Mesendoderm (in vitro differentiated cells): ENCODE measurements around the gene SLC23A2.
A peak's percentile ranks its signal among the peaks of the same experiment; 100 is the strongest.

Source experiments
- DNase-seq: peaks from one replicate; pipeline ENCODE4 v3.0.0; 2013
- H2AK5ac ChIP-seq: 2 replicates; pipeline ENCODE4 v1.6.1; 2013; ENCODE audit warnings: low read length, inconsistent platforms
- H2BK120ac ChIP-seq: 2 replicates; pipeline ENCODE4 v1.6.1; 2013; ENCODE audit warnings: low read depth, mild to moderate bottlenecking, low read length, moderate library complexity, mixed read lengths
- H2BK15ac ChIP-seq: replicated peaks from 2 replicates; pipeline ENCODE4 v1.6.1; 2013; ENCODE audit warnings: low read depth, mild to moderate bottlenecking, moderate library complexity
- H2BK5ac ChIP-seq: 2 replicates; pipeline ENCODE4 v1.6.1; 2013; ENCODE audit warnings: low read length, inconsistent platforms
- H3K18ac ChIP-seq: 2 replicates; pipeline ENCODE4 v1.6.1; 2013; ENCODE audit warnings: mild to moderate bottlenecking, low read length, mixed read lengths
- H3K23ac ChIP-seq: one replicate; pipeline ENCODE4 v1.6.1; 2013; ENCODE audit warnings: low read length
- H3K27ac ChIP-seq: 2 replicates; pipeline ENCODE4 v1.5.1; 2013; ENCODE audit warnings: low read depth, mild to moderate bottlenecking, inconsistent platforms, low read length, moderate library complexity
- H3K27me3 ChIP-seq: 2 replicates; pipeline ENCODE4 v1.6.1; 2013; ENCODE audit warnings: low read length, control low read depth, mild to moderate bottlenecking, inconsistent platforms; ENCODE audit not compliant: insufficient read depth, poor library complexity
- H3K36me3 ChIP-seq: 2 replicates; pipeline ENCODE4 v1.6.1; 2013; ENCODE audit warnings: low read length, inconsistent platforms; ENCODE audit not compliant: control insufficient read depth, insufficient read depth
- H3K4ac ChIP-seq: one replicate; pipeline ENCODE4 v1.6.1; 2013; ENCODE audit warnings: low read depth, mild to moderate bottlenecking, low read length, moderate library complexity
- H3K4me1 ChIP-seq: 2 replicates; pipeline ENCODE4 v1.6.1; 2013; ENCODE audit warnings: low read depth, low read length, inconsistent platforms; ENCODE audit not compliant: control insufficient read depth
- H3K4me2 ChIP-seq: 2 replicates; pipeline ENCODE4 v1.6.1; 2013; ENCODE audit warnings: low read length
- H3K4me3 ChIP-seq: 2 replicates; pipeline ENCODE4 v1.5.1; 2013; ENCODE audit warnings: mild to moderate bottlenecking, low read length
- H3K56ac ChIP-seq: one replicate; pipeline ENCODE4 v1.6.1; 2013; ENCODE audit warnings: low read length
- H3K79me1 ChIP-seq: 2 replicates; pipeline ENCODE4 v1.6.1; 2013; ENCODE audit warnings: low read length, inconsistent platforms
- H3K79me2 ChIP-seq: 2 replicates; pipeline ENCODE4 v1.6.1; 2013; ENCODE audit warnings: mild to moderate bottlenecking, low read length; ENCODE audit not compliant: control insufficient read depth, insufficient read depth
- H3K9ac ChIP-seq: 2 replicates; pipeline ENCODE4 v1.6.1; 2013; ENCODE audit warnings: low read length, inconsistent platforms
- H4K5ac ChIP-seq: one replicate; pipeline ENCODE4 v1.6.1; 2013; ENCODE audit warnings: low read length
- H4K8ac ChIP-seq: one replicate; pipeline ENCODE4 v1.6.1; 2013; ENCODE audit warnings: low read depth, mild to moderate bottlenecking, control low read depth, low read length, moderate library complexity
- WGBS: extraction: QIAGEN DNeasy Blood & Tissue Kit; methylation state at CpG from one replicate; pipeline ENCODE4 v1.1.7; 2013; ENCODE audit warnings: low lambda C conversion rate, missing lambda C conversion rate; ENCODE audit not compliant: insufficient coverage; ENCODE audit errors: extremely low coverage; 5-methylcytosine and 5-hydroxymethylcytosine counted together

SLC23A2 gene

DNA sequence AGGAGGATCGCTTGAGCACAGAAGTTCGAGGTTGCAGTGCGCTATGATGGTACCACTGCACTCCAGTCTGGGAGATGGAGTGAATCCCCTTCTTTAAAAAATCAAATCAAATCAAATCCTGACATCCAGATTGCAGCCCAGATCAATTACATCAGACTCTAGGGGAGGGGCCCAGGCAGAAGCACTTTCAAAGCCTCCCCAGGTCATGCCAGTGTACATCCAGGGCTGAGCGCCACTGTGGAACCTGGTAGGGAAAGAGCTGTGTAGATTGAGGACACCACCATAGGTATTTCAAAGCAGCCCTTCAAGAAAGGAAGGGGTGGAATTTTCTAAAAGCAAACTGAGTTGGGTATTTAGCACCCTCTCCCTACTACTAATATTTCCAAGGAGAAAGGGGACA, 190.1 kb downstream of the SLC23A2 start:
- no peak overlapping the region for H4K5ac ChIP-seq
- H3K18ac ChIP-seq = no peak overlapping the region
- H2BK120ac ChIP-seq = no peak overlapping the region
- H4K8ac ChIP-seq = no peak overlapping the region
- H3K4ac ChIP-seq = no peak overlapping the region
- H3K4me1 ChIP-seq = no peaks in the 10 kb centered on the region
- no peaks in the 10 kb centered on the region for H3K27me3 ChIP-seq
- H3K4me3 ChIP-seq = no peak overlapping the region
- no peak overlapping the region for H3K56ac ChIP-seq
- WGBS = no CpG with 5 or more reads among the region's 4 CpGs
- H3K23ac ChIP-seq = no peak overlapping the region
- no peak overlapping the region for H2BK5ac ChIP-seq
- no peak overlapping the region for H3K9ac ChIP-seq
- H2BK15ac ChIP-seq = no peak overlapping the region
- no peaks in the 10 kb centered on the region for H3K36me3 ChIP-seq
- no peak overlapping the region for H2AK5ac ChIP-seq
- H3K4me2 ChIP-seq = no peak overlapping the region
- H3K79me2 ChIP-seq = no peaks in the 10 kb centered on the region
- no peaks in the 10 kb centered on the region for H3K79me1 ChIP-seq
- DNase-seq = no peak
- H3K27ac ChIP-seq = no peak overlapping the region

GRCh38 chr20:4810426-4811019, 190.8 kb downstream of the SLC23A2 start:
- Histone ChIP-seq H3K4me3 (no peak overlapping the region), H3K79me1 (no peaks in the 10 kb centered on the region), H3K27me3 (no peaks in the 10 kb centered on the region), H3K4ac (no peak overlapping the region), H2BK15ac (no peak overlapping the region), H3K18ac (no peak overlapping the region), H2BK5ac (no peak overlapping the region), H3K36me3 (no peaks in the 10 kb centered on the region), H3K27ac (no peak overlapping the region), H2BK120ac (no peak overlapping the region), H3K9ac (no peak overlapping the region), H3K4me2 (no peak overlapping the region), H3K4me1 (no peaks in the 10 kb centered on the region), H3K79me2 (no peaks in the 10 kb centered on the region), H2AK5ac (no peak overlapping the region), H3K23ac (no peak overlapping the region), H4K8ac (no peak overlapping the region), H4K5ac (no peak overlapping the region), H3K56ac (no peak overlapping the region)
- no peak for DNase-seq
- no CpG with 5 or more reads among the region's 8 CpGs for WGBS

GRCh38 chr20:4809707-4810106, 191.6 kb downstream of the SLC23A2 start:
- Histone ChIP-seq H3K27me3 (no peaks in the 10 kb centered on the region), H2AK5ac (no peak overlapping the region)

GRCh38 chr20:4808872-4809271, 192.4 kb downstream of the SLC23A2 start:
- Histone ChIP-seq H2BK5ac (no peak overlapping the region), H3K36me3 (no peaks in the 10 kb centered on the region), H4K5ac (no peak overlapping the region), H4K8ac (no peak overlapping the region), H3K9ac (no peak overlapping the region), H2AK5ac (no peak overlapping the region), H3K27me3 (no peaks in the 10 kb centered on the region), H3K79me1 (no peaks in the 10 kb centered on the region), H2BK120ac (no peak overlapping the region), H3K4me3 (no peak overlapping the region), H3K23ac (no peak overlapping the region), H3K18ac (no peak overlapping the region), H3K27ac (no peak overlapping the region), H3K4ac (no peak overlapping the region), H3K4me1 (no peaks in the 10 kb centered on the region), H3K79me2 (no peaks in the 10 kb centered on the region), H3K56ac (no peak overlapping the region), H3K4me2 (no peak overlapping the region), H2BK15ac (no peak overlapping the region)
- DNase-seq = no peak
- WGBS = no CpG with 5 or more reads among the region's 1 CpG

More at GRCh38 chr20:4809707-4810106, 191.6 kb downstream of the SLC23A2 start:
- Histone ChIP-seq H3K4me3 (no peak overlapping the region), H4K5ac (no peak overlapping the region), H4K8ac (no peak overlapping the region), H2BK120ac (no peak overlapping the region), H3K9ac (no peak overlapping the region), H3K79me2 (no peaks in the 10 kb centered on the region), H3K4ac (no peak overlapping the region), H3K27ac (no peak overlapping the region), H3K36me3 (no peaks in the 10 kb centered on the region), H2BK15ac (no peak overlapping the region), H3K4me2 (no peak overlapping the region), H3K56ac (no peak overlapping the region), H3K23ac (no peak overlapping the region), H3K4me1 (no peaks in the 10 kb centered on the region), H2BK5ac (no peak overlapping the region), H3K79me1 (no peaks in the 10 kb centered on the region), H3K18ac (no peak overlapping the region)
- no CpG with 5 or more reads among the region's 8 CpGs for WGBS
- DNase-seq = no peak

- Histone ChIP-seq H3K79me2 (no peaks in the 10 kb centered on the region), H4K8ac (no peak overlapping the region), H2BK15ac (no peak overlapping the region), H3K27me3 (no peaks in the 10 kb centered on the region), H4K5ac (no peak overlapping the region), H3K56ac (no peak overlapping the region), H3K79me1 (no peaks in the 10 kb centered on the region), H3K27ac (no peak overlapping the region), H3K23ac (peak overlapping the region; percentile 74), H3K4me3 (no peak overlapping the region), H3K9ac (no peak overlapping the region), H2BK120ac (no peak overlapping the region), H2BK5ac (no peak overlapping the region), H3K4me2 (no peak overlapping the region), H3K36me3 (no peaks in the 10 kb centered on the region), H3K18ac (no peak overlapping the region), H2AK5ac (no peak overlapping the region), H3K4me1 (no peaks in the 10 kb centered on the region), H3K4ac (no peak overlapping the region)
- peak; percentile 36 for DNase-seq
- no CpG with 5 or more reads among the region's 18 CpGs for WGBS
These were observed 195.5 kb downstream of the SLC23A2 start for GRCh38 chr20:4805663-4806449.
